ENCODE data around the gene MAML3. TPM values are rescaled to one million over a fixed set of nuclear protein-coding genes. Genes with fewer than 3 reads are reported as not detected.
A peak's percentile ranks its signal among the peaks of the same experiment; 100 is the strongest.

MAML3 gene
- total RNA-seq, 6 donors from 2014 or later = 9.6 to 31.4 (median 14.5) TPM

DNA sequence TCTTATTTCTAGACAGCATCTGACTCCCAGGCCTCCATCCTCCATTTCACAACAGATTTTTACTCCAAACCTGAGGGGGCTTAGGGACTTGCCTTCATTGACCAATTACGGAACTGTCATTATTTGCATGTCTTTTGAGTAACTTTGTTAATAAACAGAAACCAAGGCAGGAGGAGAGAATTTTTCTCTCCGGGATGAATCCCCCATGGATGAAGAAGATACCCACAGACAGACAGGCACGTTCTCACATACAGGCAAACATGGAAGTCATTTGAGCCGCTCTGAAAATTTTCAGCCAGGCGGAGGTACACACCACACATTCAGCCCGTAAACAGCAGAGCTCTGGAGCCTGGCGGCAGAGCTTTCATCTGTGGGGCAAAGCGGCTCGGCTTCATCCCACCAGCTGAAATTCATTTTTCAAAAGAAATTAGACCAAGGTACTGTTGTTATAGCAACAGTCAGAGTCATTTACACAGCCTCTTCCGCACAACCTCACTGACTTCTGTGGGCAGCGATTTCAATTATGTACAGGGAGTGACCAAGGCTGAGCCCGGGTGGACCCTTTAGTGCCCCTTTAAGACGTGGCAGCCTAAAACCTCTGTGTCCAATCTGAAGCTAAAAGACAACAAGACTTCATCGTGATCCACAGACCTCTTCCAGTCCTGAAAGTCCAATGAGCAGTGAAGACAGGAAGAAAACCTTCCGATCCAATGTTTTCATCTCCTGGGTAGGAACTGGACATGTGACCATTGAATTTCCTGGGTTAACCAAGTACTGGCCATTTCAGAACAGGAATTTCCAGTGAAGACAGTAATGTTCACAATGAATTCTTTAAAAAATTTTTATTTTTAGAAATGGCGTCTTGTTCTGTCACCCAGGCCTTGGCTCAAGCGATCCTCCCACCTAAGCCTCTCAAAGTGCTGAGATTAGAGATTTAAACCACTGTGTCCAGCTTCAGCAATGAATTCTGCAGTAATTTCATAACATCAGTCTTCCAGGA is 251.4 kb downstream of the MAML3 start:
- ATAC-seq (ENCODE audit: low FRiP score in 2 of 2) = peak in 1 of 2 donors; percentile 31
- H3K27ac ChIP-seq = peak overlapping the region; percentile 16 to 77 (median 54)
- no peaks in the 10 kb centered on the region for H3K36me3 ChIP-seq
- H3K4me3 ChIP-seq = peak overlapping the region in 2 of 4 donors; percentile 19 to 27
- WGBS, 2 donors = 80 to 83% methylated on average over 16 to 17 of the region's 17 CpGs
- TF ChIP-seq POLR2A (IDR thresholded peaks at IDR 0.05) = no peak
- TF ChIP-seq EP300 (IDR thresholded peaks at IDR 0.05) = no peak
- no peak for TF ChIP-seq POLR2AphosphoS5 (IDR thresholded peaks at IDR 0.05)
- TF ChIP-seq, protein P1, sequence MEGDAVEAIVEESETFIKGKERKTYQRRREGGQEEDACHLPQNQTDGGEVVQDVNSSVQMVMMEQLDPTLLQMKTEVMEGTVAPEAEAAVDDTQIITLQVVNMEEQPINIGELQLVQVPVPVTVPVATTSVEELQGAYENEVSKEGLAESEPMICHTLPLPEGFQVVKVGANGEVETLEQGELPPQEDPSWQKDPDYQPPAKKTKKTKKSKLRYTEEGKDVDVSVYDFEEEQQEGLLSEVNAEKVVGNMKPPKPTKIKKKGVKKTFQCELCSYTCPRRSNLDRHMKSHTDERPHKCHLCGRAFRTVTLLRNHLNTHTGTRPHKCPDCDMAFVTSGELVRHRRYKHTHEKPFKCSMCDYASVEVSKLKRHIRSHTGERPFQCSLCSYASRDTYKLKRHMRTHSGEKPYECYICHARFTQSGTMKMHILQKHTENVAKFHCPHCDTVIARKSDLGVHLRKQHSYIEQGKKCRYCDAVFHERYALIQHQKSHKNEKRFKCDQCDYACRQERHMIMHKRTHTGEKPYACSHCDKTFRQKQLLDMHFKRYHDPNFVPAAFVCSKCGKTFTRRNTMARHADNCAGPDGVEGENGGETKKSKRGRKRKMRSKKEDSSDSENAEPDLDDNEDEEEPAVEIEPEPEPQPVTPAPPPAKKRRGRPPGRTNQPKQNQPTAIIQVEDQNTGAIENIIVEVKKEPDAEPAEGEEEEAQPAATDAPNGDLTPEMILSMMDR (IDR thresholded peaks at IDR 0.05) = no peak
- H3K4me1 ChIP-seq = peaks cover 12 to 28% (median 17%) of the 10 kb centered on the region in 4 donors
- H3K27me3 ChIP-seq = no peaks in the 10 kb centered on the region
- DNase-seq = no peak
- no peaks in the 10 kb centered on the region for H3K9me3 ChIP-seq

DNA sequence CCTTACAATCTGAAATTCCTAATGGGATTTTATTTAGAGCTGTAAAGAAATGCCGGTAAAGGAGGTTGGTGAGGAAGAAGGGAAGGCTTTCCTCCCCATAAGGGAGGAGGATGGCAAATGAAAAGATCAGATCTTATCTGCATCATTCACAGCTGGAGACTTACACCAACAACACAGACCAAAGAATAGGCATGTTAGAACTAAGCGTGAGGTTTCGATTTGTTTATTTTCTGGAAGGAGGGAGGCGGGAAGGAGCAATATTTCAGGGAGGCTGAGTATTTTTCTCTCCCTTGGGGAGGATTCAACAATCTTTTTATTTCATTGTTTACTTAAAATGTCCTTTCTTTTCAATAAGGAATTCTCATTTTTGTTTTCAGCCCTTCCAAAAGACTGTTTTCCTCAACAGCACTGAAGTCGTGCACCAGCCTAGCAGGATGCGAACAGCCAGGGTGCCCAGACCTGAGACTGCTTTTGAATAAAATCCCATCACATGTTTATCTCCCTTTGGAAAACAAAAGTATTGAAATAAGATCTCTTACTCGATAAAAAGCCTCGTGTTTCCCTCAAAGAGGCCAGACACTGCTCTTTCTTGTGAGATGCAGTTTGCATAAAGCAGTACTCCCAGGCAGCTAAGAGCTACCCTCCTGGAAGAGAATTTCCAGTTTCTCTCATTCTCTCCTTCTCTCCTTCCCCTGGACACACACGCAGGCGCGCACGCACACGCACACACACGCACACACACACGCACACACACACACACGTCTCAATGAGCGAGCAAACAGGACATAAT is 252.3 kb downstream of the MAML3 start:
- ATAC-seq (ENCODE audit: low FRiP score in 2 of 2) = peak; percentile 44 to 60
- Histone ChIP-seq H3K4me3 (peak overlapping the region in 3 of 4 donors; percentile 1 to 27 (median 19)), H3K27me3 (no peaks in the 10 kb centered on the region), H3K9me3 (no peaks in the 10 kb centered on the region), H3K4me1 (peaks cover 7 to 21% (median 10%) of the 10 kb centered on the region in 4 donors), H3K36me3 (no peaks in the 10 kb centered on the region), H3K27ac (peak overlapping the region; percentile 16 to 77 (median 54))
- TF ChIP-seq, protein P1 (IDR thresholded peaks at IDR 0.05) = no peak
- TF ChIP-seq POLR2A (IDR thresholded peaks at IDR 0.05) (no peak), POLR2AphosphoS5 (IDR thresholded peaks at IDR 0.05) (no peak), EP300 (IDR thresholded peaks at IDR 0.05) (no peak)
- WGBS, 2 donors = 35 to 51% methylated on average over 17 of the region's 17 CpGs
- no peak for DNase-seq

DNA sequence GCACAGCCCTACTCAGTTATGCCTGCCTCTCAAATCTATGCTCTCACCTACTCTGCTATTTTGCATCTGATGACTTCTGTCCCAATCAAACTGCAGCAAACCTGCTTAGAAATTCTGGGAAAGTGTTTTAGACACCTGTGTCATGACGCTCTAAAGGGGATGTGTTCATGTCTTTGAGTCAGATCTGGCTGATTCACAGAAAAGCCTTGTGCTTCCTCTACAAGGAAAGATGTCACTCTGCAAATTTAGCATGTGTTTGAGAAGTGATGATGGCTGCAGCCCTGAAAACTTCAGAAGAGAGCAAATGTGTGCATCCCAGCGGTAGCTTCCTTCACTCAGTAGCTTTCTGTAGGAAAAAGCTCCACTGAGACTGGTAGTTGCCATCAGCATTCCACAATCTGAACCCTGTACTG is 253.0 kb downstream of the MAML3 start:
- H3K27ac ChIP-seq = peak overlapping the region; percentile 16 to 77 (median 54)
- H3K27me3 ChIP-seq = no peaks in the 10 kb centered on the region
- peaks cover 7 to 19% (median 8%) of the 10 kb centered on the region in 4 donors for H3K4me1 ChIP-seq
- TF ChIP-seq POLR2AphosphoS5 (IDR thresholded peaks at IDR 0.05) (no peak), EP300 (IDR thresholded peaks at IDR 0.05) (no peak), POLR2A (IDR thresholded peaks at IDR 0.05) (no peak)
- TF ChIP-seq, protein P1 (IDR thresholded peaks at IDR 0.05) = no peak
- no peak for DNase-seq
- no peaks in the 10 kb centered on the region for H3K9me3 ChIP-seq
- no peaks in the 10 kb centered on the region for H3K36me3 ChIP-seq
- 74% methylated on average over 2 of the region's 2 CpGs for WGBS, 2 donors
- ATAC-seq (ENCODE audit: low FRiP score in 2 of 2) = no peak
- H3K4me3 ChIP-seq = no peak overlapping the region

DNA sequence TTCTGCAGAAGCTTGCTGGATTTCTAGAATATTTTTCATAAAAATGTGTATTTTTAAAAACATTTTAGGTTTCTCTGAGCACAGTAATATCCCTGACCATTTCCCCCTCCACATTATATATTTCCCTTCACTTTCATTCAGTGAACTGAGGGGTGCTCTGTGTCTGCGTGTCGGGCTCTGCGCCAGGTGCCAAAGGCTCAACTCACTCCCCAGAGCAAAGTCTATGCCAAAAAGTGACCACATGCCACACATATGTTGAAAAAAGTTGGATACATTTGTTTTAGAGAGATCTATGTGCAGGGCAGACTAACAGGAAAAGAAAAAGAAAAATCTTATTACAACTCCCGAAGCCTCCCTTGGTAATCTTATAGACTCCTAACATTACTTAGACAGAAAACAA is 254.6 kb downstream of the MAML3 start:
- Histone ChIP-seq H3K27me3 (no peaks in the 10 kb centered on the region), H3K36me3 (no peaks in the 10 kb centered on the region), H3K4me3 (no peak overlapping the region), H3K27ac (no peak overlapping the region), H3K9me3 (no peaks in the 10 kb centered on the region), H3K4me1 (peaks cover 7 to 19% (median 8%) of the 10 kb centered on the region in 4 donors)
- DNase-seq = no peak
- TF ChIP-seq, protein P1 (IDR thresholded peaks at IDR 0.05) = no peak
- TF ChIP-seq EP300 (IDR thresholded peaks at IDR 0.05) (no peak), POLR2A (IDR thresholded peaks at IDR 0.05) (no peak), POLR2AphosphoS5 (IDR thresholded peaks at IDR 0.05) (no peak)
- WGBS, 2 donors = 94 to 97% methylated on average over 4 of the region's 4 CpGs
- no peak for ATAC-seq (ENCODE audit: low FRiP score in 2 of 2)

Data from upper lobe of left lung (tissue), 6 donors.